GM19351 (cell line): Measurements from ENCODE around the gene NPLOC4.
"Not testable (repeated sequence)": the region's sequence is repeated elsewhere in the genome, so short reads cannot be mapped to it uniquely, and the experiment has no call there.

Source experiments
- ATAC-seq: cut with Tn5 transposase; IDR thresholded peaks from one replicate; pipeline ENCODE4 v1.9.1; 2021; ENCODE audit warnings: mild to moderate bottlenecking, moderate library complexity; ENCODE audit not compliant: unreplicated experiment

NPLOC4 gene

DNA sequence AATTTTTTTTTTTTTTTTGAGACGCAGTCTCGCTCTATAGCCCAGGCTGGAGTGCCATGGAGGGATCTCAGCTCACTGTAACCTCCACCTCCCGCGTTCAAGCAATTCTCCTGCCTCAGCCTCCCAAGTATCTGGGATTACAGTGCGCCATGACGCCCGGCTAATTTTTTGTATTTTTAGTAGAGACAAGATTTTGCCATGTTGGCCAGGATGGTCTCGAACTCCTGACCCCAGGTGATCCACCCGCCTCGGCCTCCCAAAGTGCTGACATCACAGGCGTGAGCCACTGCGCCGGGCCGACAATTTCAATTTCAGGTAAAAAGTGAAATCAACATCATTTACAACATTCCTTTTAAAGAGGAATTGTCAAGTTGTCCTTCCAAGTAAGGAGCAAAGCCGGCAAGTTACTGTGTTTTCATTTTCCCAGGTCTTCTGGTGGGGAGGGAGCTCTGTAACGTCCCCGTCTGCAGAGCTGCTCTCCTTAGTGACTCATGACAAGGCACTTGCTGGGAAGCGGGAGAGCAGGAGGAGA is 873 bp downstream of the NPLOC4 start:
- ATAC-seq: no peak

DNA sequence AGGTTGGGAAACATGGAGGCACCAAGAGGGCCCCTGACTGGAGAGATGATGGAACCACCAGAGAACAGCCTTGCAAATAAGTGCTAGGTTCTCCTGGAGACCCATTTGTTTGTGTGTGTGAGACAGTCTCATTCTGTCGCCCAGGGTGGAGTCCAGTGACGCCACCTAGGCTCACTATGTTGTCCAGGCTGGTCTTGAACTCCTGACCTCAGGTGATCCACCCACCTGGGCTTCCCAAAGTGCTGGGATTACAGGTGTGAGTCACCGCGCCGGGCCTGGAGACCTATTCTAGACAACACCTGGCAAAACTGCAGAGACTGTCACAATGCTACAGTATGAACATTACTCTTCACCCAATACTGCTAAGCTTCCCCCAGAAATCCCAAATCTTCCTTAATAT is 1.5 kb downstream of the NPLOC4 start:
- ATAC-seq: no peak

DNA sequence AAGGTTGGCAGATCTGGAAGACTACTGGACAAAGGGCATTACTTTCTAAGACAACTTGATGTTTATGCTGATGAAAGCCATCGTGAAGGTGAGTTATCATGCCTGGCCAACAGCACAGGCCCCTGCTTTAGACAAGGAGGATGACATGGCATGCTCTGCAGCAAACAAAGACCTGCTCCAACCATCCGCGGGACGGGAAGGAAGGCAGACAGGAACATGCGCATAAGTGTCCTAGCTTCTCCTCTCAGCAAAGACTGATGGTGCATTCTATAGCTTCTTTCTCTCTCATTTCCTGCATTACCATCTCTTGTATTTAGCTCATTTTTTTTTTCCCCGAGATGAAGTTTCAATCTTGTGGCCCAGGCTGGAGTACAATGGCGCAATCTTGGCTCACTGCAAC is 5.4 kb downstream of the NPLOC4 start:
- no peak for ATAC-seq

DNA sequence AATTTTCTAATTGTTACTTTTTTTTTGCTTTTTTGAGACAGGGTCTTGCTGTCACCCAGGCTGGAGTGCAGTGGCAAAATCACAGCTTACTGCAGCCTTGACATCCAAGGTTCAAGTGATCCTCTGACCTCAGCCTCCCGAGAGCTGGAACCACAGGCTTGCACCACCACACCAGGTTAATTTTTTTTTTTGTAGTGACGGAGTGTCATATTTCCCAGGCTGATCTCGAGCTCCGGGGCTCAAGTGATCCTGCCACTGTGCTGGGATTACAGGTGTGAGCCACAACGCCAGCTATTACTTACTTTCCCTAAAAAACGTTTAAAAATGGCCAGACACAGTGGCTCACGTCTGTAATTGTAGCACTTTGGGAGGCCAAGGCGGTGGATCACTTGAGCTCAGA is 6.6 kb downstream of the NPLOC4 start:
- no peak for ATAC-seq

DNA sequence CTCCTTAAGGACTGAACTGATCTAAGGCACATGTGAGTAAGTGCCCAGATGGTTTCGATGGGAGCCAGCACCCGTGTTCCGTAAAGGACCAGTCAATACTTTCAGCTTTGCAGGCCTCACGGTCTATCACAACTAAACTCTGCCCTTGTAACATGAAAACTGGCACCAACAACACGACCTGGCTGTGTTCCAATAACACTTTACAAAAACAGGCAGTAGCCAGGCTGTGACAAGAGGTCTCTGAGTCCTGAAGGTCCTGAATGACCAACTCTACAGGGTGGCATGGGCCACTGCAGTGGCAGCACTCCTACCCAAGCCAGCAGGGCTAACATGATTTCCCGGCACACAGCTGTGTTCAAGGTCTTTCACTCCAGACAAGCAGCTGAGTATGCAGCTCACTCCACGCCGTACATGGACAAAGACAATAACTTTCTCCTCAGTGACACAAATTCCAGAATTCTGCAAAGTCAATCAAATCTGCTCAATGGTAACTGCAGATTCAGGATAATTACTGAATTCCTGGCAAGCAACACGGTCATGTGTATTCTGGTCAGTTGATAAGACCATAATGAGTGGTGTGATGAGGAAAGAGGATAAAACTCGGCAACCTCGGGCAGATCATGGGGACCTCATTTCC is 15.3 kb downstream of the NPLOC4 start:
- no peak for ATAC-seq

DNA sequence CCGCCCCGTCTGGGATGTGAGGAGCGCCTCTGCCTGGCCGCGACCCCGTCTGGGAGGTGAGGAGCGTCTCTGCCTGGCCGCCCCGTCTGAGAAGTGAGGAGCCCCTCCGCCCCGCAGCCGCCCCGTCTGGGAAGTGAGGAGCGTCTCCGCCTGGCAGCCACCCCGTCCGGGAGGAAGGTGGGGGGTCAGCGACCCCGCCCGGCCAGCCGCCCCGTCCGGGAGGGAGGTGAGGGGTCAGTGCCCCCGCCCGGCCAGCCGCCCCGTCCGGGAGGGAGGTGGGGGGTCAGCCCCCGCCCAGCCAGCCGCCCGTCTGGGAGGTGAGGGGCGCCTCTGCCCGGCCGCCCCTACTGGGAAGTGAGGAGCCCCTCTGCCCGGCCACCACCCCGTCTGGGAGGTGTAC is 18.6 kb downstream of the NPLOC4 start:
- not testable (repeated sequence) for ATAC-seq

DNA sequence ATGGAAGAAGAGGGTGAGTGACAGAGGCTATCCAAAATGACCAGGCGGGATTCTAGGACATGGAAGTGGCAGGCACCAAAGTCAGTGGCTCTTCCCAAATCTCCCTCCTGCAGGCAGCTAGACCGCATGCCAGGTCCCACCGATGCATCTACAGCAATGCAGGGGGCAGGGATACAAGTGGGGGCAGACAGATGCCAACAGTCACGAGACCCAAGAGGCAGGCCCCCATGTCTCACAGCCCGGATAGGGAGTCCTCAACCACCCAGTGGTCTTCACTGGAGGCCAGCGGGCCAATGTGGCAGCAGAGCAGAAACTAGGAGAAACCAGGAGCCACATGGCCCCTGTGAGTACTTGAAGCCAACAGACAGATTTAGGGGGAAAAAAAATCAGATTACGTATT is 20.0 kb downstream of the NPLOC4 start:
- no peak for ATAC-seq

DNA sequence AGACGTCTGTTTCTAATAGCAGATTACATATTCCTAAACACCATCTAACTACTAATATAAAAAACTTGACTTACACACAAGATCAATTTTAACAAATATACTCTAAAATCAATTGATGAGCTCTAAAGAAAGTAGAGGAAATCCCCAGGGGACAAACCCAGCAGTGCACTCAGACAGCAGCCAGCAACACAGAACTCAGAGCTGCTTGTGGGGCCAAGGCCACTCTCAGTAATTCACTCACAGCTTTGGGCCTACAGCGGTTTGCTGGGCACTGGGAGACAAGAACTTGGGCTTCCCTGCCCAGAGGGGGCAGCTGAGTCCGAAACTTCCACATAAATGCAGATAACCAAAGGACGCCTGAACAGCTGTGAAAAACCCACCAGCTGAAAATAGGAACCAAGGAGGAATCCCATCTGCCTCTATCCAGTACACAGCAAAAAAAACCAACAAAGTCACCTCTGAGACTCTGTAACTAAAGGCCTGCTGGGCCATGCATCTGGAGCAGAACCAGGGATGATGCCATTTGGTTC is 21.4 kb downstream of the NPLOC4 start:
- no peak for ATAC-seq

DNA sequence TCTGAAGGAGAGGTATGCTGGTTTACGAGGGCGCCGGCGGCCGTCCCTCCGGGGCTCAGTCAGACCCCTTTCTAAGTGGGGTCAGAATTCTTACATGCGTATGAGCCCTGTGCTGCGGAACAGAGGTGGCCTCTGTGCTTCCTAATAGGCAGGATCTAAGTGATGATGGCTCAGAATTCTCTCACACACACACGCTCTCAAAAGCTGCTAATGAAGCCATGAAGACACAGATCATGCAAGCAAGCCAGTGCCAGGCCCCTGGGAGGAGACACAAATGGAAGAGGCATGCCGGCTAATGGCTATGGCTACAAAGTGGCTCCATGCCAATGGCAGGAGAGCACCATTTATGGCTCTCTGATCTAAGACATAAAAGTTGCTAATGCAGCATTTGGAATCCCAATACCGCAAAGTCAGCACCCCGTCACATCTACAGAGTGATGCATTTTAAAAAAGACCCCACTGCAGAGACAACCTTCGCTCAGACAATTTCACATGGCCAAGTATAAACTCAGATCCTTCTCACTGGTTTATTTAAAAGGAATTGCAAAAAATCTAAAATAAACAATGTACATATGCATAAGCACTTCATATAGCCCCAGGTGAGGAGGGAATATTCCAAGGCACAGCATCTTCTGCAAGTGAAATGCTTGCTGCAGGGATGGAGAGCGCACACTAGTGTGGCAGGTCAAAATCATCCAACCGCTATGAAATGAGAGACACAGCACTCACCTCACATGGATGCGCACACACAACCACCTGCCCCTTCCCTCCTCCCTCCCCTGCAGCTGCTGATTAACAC is 24.5 kb downstream of the NPLOC4 start:
- no peak for ATAC-seq

DNA sequence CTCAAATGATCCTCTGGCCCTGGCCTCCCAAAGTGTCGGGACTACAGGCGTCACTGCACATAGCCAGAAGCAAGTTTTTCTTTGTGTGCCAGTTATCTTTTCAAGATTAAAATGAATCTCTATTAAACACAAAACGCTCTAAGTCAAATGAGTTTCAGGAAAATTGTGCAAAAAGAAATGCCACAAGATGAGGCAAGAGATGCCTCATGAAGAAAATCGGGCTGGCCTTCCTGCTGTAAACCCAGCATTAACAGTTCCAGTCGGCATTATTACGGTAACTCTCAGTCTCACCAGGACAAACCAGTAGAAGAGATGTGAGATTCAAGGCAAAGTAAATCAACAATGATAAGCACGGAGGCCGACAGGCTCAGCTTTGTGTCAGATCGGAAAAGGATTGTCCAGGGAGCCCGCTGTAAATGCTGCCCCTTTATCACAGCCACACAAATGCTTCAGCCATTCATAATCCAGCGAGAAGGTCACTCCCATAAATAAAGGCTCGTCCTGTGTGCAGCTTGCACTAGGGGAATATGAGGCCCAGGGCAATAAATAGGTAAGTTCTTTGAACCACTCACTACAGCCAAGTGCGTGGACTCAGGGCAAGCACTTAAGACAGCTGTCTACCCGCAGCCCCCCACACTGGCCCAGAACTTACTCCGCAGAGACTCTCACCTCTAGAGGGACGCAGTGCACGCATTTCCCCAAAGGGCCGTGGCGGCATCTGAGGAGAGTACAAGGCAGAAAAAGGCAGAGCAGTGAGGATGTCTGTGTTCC is 27.2 kb downstream of the NPLOC4 start:
- ATAC-seq: no peak

DNA sequence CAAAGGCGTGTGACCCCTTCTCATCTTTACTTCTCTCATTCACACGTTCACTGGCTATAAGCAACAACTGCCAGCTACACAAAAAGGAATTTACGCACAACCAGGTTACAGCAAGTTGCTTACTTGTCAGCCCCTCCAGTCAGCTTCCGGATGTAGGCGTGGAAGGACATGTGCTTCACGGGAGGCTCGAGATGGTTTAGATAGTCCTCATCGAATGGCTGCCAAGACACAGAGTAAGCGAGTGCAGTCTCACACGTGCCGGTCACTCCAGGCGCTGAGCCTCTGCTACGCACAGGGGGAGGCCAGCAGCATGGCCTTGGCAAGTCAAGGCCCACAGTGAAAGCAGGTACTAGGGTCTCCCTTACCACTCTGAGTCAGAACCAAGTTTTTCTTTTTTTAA is 28.3 kb downstream of the NPLOC4 start:
- ATAC-seq: no peak

DNA sequence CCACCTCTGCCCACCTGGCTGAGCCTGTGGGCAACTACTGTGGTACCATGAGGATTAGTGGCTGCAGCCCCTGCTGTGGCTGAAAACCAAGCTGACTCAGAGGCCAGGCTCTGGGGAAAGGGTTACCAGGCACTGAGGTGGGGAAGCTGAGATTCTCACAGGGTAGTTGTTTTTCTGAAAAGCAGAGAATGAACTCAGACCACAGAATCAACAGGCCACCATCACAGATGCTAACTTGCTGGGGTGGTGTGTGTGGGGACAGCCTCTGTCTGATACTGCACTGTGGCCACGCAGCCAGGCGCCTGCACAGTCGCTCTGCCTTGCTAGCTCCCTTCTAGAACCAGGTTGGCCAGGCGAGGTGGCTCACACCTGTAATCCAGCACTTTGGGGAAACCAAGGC is 28.8 kb downstream of the NPLOC4 start:
- ATAC-seq: no peak

DNA sequence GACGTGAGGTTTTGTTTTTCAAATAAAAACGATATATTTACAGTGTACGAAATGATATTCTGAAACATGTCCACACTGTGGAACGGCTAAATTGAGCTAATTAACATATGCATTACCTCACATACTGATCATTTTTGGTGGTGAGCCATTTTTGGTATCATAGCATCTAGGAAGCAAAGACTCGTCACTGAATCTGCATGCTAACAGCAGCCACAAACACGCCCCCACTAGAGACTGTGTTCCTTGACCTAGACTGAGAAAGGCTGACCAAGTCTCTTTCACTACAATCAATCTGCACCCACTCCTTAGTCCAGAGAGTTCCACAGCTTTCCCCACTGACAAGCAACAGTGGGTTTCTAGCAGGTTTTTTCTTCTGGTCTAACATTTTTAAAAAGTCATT is 29.5 kb downstream of the NPLOC4 start:
- no peak for ATAC-seq

DNA sequence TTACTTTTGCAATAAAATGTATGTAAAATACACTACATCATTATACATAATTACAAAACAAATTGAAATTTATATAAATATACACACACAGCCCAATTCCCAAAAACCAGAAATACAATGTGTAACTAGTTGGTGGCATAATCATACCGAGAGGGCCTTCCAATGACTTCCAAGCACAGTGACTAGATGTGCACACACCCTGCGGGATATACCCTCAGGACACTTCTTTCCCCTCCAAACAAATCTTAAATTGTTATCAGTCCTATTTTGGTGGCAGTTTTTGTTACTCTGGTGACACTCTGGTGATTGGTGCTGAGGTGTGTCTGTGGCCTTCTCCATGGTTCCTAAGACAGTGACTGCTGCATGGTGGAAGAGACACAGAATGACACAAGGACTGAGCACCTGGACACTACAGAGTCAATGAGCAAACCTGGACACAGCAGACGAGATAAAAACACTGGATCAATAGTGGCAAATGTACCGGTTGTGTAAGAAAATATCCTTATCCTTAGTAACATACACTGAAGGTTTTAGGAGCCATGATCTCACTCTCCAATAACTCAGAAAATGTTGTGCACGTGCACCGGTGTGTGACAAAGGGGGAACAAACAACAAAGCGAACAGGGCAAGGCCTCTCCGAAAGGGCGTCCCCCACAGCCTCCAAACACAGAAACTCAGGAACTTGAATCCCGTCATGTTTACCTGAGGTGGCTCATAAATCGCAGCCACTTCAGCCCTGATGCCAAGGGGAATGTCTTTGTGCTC is 32.9 kb downstream of the NPLOC4 start:
- no peak for ATAC-seq

DNA sequence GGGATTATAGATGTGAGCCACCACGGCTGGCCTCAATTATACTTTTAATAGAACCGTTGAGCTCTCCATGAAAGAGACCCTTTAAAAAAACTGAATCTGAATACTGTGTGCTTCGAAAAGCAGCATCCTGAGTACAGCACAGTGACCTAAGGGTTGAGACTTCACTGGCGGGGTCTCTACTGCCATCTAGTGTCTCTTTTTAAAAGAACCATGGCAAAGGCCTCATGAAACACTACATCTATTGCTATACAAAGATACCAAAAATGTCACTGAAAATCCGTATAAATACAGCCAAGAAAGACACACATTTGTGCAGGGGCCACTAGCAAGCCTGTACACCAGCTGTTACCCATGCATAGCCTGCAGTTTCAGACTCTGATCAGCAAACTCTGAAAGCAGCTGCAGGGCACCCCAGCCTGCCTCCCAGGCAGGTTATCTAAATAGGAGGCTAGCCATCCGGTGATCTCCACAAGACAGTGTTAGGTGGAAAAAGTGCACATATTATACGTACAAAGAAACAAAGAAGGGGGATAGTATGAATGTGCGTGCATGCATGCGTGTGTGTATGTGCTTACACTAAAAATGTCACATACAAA is 35.3 kb downstream of the NPLOC4 start:
- no peak for ATAC-seq

DNA sequence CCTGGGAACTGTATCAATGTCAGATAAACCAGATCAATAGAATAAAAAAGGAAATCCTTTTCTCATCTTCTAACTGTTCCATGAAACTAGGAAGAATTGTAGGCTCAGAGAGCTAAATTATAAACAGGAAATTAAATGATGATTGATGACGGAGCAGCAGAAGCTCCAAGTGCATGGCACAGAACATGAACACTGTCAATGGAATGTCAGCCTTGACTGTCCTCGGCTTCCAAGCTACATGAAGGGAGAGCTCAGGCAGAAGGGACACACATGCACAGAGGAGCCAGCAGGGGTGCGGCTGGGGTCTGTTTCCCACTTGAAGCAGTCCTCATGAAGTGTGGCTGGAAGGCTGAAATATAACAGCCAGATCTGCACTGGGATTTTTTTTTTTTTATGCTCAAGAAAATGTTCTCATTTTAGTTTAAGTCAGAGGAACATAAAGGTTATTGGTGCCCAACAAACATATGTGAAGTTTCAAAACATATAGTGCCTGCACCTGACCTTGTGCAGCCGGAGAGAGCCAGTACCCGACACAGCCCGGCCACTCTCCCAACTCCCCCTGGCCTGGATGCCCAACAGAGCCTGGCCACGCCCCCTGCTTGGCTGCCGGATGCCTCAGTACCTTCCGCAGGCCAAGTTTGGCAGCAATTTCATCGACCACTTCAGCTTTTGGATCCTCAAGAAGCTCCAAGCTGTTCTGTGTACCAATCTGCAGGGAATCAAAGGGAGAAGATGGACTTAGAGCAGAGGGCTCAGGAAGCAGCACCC is 37.0 kb downstream of the NPLOC4 start:
- ATAC-seq: no peak

DNA sequence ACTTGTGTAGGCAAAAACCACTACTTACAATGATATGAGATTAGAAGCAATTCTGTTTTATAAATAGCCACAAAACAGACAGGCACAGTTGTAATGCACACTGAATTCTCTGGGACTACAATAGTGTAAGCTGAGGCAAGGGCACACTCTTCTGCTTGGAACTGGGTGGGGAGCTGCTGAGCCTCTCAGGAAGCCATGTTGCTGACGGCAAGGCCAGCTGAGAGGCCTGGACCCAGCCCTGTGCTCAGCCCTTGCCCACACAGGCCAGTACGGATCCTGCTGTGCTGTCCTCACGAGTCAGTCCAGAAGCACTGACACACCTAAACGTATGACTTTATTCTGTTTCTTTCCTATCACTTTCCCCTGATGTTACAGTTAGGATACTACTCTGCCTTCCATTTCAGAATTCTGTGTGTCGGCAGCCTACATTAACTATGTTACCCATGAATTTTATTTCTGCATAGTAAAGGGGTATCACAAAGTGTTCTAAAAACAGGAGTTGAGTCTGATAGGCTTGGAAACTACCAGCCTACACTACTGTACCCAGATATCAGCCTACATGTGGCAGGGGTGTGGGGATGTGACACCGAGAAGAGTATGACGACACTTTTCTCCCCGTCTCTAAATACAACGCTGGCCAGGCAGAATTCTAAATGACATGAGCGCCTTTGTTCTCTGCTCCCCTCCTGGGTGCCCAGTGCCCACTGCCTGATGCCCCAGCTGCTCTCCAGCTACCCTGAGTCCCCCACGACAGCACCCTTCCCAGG is 43.6 kb downstream of the NPLOC4 start:
- ATAC-seq: no peak

DNA sequence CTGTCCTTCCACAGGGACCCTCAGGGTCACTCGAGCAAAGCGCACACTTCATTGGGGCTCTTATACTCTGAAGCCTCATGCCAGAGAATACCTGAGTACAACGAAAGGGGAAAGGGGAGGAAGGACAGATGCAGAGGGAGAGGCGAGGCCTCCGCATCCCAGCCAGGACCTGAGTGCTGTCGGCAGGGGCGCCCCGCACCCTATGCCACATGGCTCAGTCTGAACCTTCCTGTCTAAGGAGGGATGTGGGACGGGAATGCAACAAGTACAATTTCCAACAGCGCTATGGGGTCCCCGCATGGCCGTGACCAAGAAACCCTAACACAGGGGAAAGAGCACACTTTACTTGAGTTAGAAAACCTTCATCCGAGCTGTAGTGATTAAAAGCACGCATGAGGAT is 44.9 kb downstream of the NPLOC4 start:
- no peak for ATAC-seq

DNA sequence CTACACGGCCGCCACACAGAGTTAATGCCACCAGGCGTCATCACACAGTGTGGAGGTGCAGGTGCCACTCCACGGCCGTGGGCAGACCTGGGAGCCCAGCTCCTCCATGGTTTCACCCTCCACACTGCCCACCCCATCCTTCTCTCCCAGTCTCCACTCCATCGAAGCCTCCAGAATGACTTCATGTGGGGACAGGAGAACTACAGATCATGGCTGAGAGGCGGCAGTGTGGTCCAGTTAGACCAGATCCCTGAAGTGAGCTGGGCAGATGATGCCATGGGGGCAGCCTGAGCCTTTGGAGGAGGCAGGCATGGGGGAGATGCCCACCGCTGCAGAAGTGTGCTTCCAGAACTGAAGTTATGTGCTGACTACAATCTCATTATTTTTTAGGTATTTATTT is 46.8 kb downstream of the NPLOC4 start:
- ATAC-seq: no peak
